Measurements from ENCODE around the gene KCNJ10.
A peak's percentile ranks its signal among the peaks of the same experiment; 100 is the strongest.
"Not testable (repeated sequence)": the region's sequence is repeated elsewhere in the genome, so short reads cannot be mapped to it uniquely, and the experiment has no call there.

The KCNJ10 gene

GRCh38 chr1:160069460-160070231, at the start of gene KCNJ10:
Gene KCNJ10 (minus strand): TSS chr1:160070160. CDS start chr1:160042532, 27,628 bp downstream.
- TF ChIP-seq POLR2A (IDR thresholded peaks at IDR 0.05; ENCODE audit: low read length) (no peak), GATA1 (IDR thresholded peaks at IDR 0.05; ENCODE audit: low read depth, low read length) (no peak)

GRCh38 chr1:160118928-160119327, 49.0 kb upstream of the KCNJ10 start:
- TF ChIP-seq GATA1 (IDR thresholded peaks at IDR 0.05; ENCODE audit: low read depth, low read length) = no peak
- TF ChIP-seq POLR2A (IDR thresholded peaks at IDR 0.05; ENCODE audit: low read length) = no peak
- DNase-seq = no peak

More at GRCh38 chr1:160069460-160070231, at the start of gene KCNJ10:
- DNase-seq = no peak

- no peak for DNase-seq
- TF ChIP-seq GATA1 (IDR thresholded peaks at IDR 0.05; ENCODE audit: low read depth, low read length) (no peak), POLR2A (IDR thresholded peaks at IDR 0.05; ENCODE audit: low read length) (no peak)
These were observed 47.8 kb upstream of the KCNJ10 start for GRCh38 chr1:160117709-160118183.

DNA sequence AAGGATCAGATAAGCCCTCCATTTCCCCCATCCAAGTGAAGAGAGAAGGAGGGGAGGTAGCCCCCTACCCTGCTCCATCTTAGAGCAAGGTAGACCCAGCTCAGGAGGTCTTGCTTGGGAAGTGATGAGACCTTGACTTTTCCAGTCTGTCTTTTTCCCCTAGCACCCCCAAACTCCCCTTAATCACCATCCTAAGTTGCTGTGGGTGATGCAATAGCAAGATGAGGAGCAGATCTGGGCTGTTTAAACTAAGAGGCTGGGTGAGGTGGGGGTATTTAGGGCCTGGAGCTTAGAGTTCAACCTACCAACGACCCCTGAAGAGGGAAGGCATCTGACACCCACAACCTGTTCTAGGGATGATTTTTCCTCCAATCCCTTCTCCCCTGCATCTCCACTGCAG, 47.3 kb upstream of the KCNJ10 start:
- DNase-seq = no peak
- no peak for TF ChIP-seq GATA1 (IDR thresholded peaks at IDR 0.05; ENCODE audit: low read depth, low read length)
- no peak for TF ChIP-seq POLR2A (IDR thresholded peaks at IDR 0.05; ENCODE audit: low read length)

DNA sequence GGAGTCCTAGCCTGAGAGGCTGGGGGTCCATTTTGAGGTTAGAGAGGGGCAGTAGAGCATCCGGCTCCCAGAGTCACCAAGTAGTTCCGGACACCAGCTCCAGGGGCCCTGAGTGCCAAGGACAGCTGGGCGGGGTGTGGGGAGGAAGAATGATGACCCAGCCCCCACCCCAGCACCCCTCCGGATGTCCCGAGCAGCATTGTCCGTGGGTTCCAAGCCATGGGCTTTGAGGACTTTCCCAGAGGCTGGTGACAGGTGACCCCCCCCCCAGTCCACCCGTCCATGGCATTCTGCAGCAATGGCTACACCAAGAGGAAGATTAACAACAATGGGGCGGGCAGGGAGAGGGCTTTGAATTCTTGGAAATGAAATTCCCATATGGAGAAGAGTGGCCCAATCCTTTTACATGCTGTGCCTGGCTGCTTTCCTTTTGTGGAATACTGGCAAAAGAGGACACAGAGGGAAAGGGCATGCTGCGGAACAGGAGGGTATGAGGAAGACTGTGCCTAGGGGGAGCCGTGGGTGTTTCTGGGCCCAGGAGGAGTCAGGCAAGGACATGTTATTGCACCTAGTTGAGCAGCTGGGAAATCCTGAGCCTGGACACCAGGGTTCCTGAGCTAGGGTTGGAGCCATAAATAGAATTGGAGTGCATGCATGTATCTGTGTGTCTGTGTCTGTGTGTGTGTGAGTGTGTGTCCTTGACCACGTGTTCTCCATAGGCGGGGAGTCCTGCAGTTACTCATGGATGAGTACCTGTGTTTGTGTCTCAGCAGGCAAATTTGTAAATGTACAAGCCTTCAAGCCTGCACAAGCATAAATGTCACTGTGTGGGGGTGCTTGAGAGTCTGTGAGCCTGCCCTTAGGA, 46.6 kb upstream of the KCNJ10 start:
- TF ChIP-seq GATA1 (IDR thresholded peaks at IDR 0.05; ENCODE audit: low read depth, low read length) (no peak), POLR2A (IDR thresholded peaks at IDR 0.05; ENCODE audit: low read length) (no peak)
- no peak for DNase-seq

DNA sequence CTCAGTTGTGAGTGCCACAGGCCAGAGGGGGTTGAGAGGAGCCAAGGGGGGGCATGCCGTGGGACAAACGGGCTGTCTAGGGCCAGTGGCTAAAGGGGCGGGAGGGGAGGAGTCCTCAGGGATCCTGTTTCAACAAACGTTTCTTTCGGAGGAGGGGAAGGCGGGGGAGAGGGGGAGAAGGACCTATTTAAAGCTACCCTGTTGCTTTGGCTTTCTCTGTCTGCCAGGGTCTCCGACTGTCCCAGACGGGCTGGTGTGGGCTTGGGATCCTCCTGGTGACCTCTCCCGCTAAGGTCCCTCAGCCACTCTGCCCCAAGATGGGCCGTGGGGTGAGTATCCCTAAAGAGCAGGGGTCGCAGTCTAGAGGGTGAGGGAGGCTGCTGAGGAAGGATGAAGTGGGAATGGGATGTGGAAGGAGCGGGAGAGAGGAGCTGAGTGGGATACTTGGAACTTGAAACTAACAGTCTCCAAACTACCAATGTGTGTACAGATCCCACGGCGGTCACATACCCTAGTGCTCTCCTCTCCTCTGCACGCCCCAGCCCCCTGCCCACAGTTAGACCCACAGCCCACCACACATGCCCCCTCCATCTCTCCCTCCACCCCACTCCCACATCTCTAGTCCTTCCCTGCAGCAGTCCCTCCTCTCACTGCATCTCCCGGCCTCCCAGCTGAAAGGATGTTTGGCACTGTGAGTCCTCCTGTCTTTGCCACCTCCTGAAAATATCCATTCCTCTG, 45.8 kb upstream of the KCNJ10 start, which contains the start of gene ATP1A2:
Gene ATP1A2, plus strand, starts transcription at position 215 of the 738 bp plus-strand sequence. Its CDS starts 103 bp downstream, at position 318.
- TF ChIP-seq POLR2A (IDR thresholded peaks at IDR 0.05; ENCODE audit: low read length) (no peak), GATA1 (IDR thresholded peaks at IDR 0.05; ENCODE audit: low read depth, low read length) (no peak)

DNA sequence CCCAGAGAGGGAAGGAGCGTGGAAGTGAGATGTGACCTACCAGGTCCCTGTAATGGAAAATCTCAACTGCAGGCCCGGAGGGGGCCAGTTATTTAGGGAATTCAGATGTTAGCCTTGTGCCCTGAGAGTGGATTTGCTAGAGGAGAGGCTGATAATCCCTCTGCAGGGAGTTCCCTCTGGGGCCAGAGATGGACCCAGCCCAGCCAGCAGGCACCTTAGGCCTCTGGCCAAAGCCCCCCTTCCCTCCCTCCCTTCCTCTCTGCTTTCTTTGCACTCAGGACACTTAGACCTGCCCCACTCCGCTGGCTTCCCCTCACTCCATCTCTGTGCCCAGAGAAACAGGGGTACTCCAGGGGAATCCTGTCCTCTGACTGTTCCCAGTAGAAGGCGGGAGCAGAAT, 44.1 kb upstream of the KCNJ10 start:
- TF ChIP-seq GATA1 (IDR thresholded peaks at IDR 0.05; ENCODE audit: low read depth, low read length) (no peak), POLR2A (IDR thresholded peaks at IDR 0.05; ENCODE audit: low read length) (no peak)

More for the DNA sequence above, 45.8 kb upstream of the KCNJ10 start, which contains the start of gene ATP1A2:
- DNase-seq = no peak

DNA sequence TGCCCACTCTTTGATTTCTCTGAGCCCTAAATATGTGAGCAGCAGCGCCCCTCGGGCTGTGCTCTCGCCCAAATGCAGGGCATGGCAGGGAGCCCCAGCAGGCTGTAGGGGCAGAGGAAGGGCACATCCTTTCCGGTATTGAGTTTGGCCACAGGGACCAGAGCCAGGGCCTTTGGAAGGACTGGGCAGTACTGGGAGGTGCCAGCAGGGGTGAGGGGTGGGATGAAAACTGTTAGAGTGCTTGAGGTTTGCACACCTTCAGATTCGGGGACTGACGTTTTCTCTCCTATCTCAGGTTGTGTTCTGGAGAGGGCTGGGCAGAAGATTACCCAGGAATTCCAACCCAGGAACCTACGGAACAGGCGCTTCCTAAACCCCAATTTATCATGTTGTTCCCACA, 43.4 kb upstream of the KCNJ10 start:
- no peak for DNase-seq
- TF ChIP-seq POLR2A (IDR thresholded peaks at IDR 0.05; ENCODE audit: low read length) = no peak
- TF ChIP-seq GATA1 (IDR thresholded peaks at IDR 0.05; ENCODE audit: low read depth, low read length) = no peak

More for the DNA sequence above, 44.1 kb upstream of the KCNJ10 start:
- DNase-seq = no peak

GRCh38 chr1:160112357-160112756, 42.4 kb upstream of the KCNJ10 start:
- DNase-seq = peak in 1 of 2 experiments; percentile 9
- TF ChIP-seq GATA1 (IDR thresholded peaks at IDR 0.05; ENCODE audit: low read depth, low read length) (no peak), POLR2A (IDR thresholded peaks at IDR 0.05; ENCODE audit: low read length) (no peak)

DNA sequence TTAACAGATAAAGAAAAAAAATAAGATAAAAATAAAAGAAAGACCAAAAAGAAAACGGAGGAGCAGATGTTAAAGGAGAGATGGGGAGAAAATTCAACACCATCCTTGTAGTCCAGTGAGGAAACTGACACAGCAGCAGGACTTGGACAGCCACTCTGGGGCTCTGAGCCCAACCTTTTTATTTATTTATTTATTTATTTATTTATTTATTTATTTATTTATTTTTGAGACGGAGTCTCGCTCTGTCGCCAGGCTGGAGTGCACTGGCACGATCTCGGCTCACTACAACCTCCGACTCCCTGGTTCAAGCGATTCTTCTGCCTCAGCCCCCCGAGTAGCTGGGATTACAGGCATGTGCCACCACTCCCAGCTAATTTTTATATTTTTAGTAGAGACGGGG, 41.5 kb upstream of the KCNJ10 start:
- not testable (repeated sequence) for DNase-seq

- TF ChIP-seq GATA1 (IDR thresholded peaks at IDR 0.05; ENCODE audit: low read depth, low read length) = no peak
- TF ChIP-seq POLR2A (IDR thresholded peaks at IDR 0.05; ENCODE audit: low read length) = no peak
- no peak for DNase-seq
These were observed 39.7 kb upstream of the KCNJ10 start for GRCh38 chr1:160109686-160110085.

GRCh38 chr1:160108888-160109662, 39.1 kb upstream of the KCNJ10 start:
- TF ChIP-seq POLR2A (IDR thresholded peaks at IDR 0.05; ENCODE audit: low read length) (no peak), GATA1 (IDR thresholded peaks at IDR 0.05; ENCODE audit: low read depth, low read length) (no peak)
- DNase-seq = peak; percentile 57 to 58

- no peak for TF ChIP-seq GATA1 (IDR thresholded peaks at IDR 0.05; ENCODE audit: low read depth, low read length)
- no peak for TF ChIP-seq POLR2A (IDR thresholded peaks at IDR 0.05; ENCODE audit: low read length)
- DNase-seq = no peak
These were observed 37.6 kb upstream of the KCNJ10 start for GRCh38 chr1:160107512-160107911.
